Calu3 (cell line): Measurements from ENCODE around the gene P4HA3. TPM values are rescaled to one million over a fixed set of nuclear protein-coding genes. Genes with fewer than 3 reads are reported as not detected.
A peak's percentile ranks its signal among the peaks of the same experiment; 100 is the strongest.

Experiments
- BruUV-seq: library from RNA; stranded (reverse); fragments of 400-500 nt; replicated peaks from 2 replicates; lab custom pipeline; 2021; lab: Mats Ljungman, UMichigan
- CTCF ChIA-PET: fragments of 300-600 bp; sonication (Branson Sonifier 250); formaldehyde crosslinking; loops from one replicate; lab custom pipeline; 2022; ENCODE audit warnings: antibody characterized with exemption; lab: Charles Lee
- DNase-seq: peaks from one replicate; pipeline ENCODE4 v3.0.0; 2022
- H3K27ac Mint-ChIP-seq: one replicate; pipeline ENCODE4 v1.8.0; 2022; ENCODE audit warnings: mixed read lengths; ENCODE audit not compliant: unreplicated experiment
- H3K27me3 Mint-ChIP-seq: one replicate; pipeline ENCODE4 v1.8.0; 2022; ENCODE audit warnings: mixed read lengths; ENCODE audit not compliant: unreplicated experiment
- H3K36me3 Mint-ChIP-seq: one replicate; pipeline ENCODE4 v1.8.0; 2022; ENCODE audit warnings: mild to moderate bottlenecking, moderate library complexity, mixed read lengths; ENCODE audit not compliant: insufficient read depth, unreplicated experiment
- H3K4me1 Mint-ChIP-seq: one replicate; pipeline ENCODE4 v1.8.0; 2022; ENCODE audit warnings: mild to moderate bottlenecking, low read depth, mixed read lengths; ENCODE audit not compliant: unreplicated experiment
- H3K4me3 Mint-ChIP-seq: one replicate; pipeline ENCODE4 v1.8.0; 2022; ENCODE audit warnings: mild to moderate bottlenecking, low read depth, moderate library complexity, mixed read lengths; ENCODE audit not compliant: unreplicated experiment
- H3K9me3 Mint-ChIP-seq: one replicate; pipeline ENCODE4 v1.8.0; 2022; ENCODE audit warnings: low read depth, mixed read lengths; ENCODE audit not compliant: unreplicated experiment
- CTCF ChIP-seq: fragments of 200-600 bp; IDR thresholded peaks from one replicate; pipeline ENCODE4 v1.8.0; 2022; ENCODE audit warnings: antibody characterized with exemption; ENCODE audit not compliant: unreplicated experiment
- intact Hi-C: fragments of 100-400 bp; cut with micrococcal nuclease; formaldehyde crosslinking; loops from one replicate; pipeline ENCODE4 v1.10.0; 2022; ENCODE audit not compliant: unreplicated experiment
- total RNA-seq: library from RNA; stranded (reverse); gene quantifications from 2 replicates; pipeline ENCODE4 v1.2.3, GENCODE V29; 2022

Gene P4HA3
- total RNA-seq, 1 experiment from 2014 or later = not detected

- no peak overlapping the region for H3K27ac Mint-ChIP-seq
- no TSS peak for BruUV-seq
- TF ChIP-seq CTCF = no peak
- no peaks in the 10 kb centered on the region for H3K9me3 Mint-ChIP-seq
- H3K27me3 Mint-ChIP-seq = peaks cover 16% of the 10 kb centered on the region
- H3K4me3 Mint-ChIP-seq = no peak overlapping the region
- H3K4me1 Mint-ChIP-seq = no peaks in the 10 kb centered on the region
- CTCF ChIA-PET = no interaction called here
- intact Hi-C loops = no loop called here
- H3K36me3 Mint-ChIP-seq = no peaks in the 10 kb centered on the region
- DNase-seq = peak; percentile 7
These were observed 23.3 kb downstream of the P4HA3 start for GRCh38 chr11:74288161-74288560.

GRCh38 chr11:74284466-74284865, 27.0 kb downstream of the P4HA3 start:
- intact Hi-C loops = no loop called here
- Mint-ChIP-seq H3K9me3 (no peaks in the 10 kb centered on the region), H3K27ac (no peak overlapping the region), H3K36me3 (no peaks in the 10 kb centered on the region), H3K4me1 (no peaks in the 10 kb centered on the region), H3K27me3 (no peaks in the 10 kb centered on the region), H3K4me3 (no peak overlapping the region)
- no peak for DNase-seq
- CTCF ChIA-PET = interaction anchor here (0.6 kb wide), 1 partner anchor 546 kb away, joined by 3 read pairs; no protein-coding TSS in a partner anchor
- no TSS peak for BruUV-seq
- no peak for TF ChIP-seq CTCF

GRCh38 chr11:74283580-74284180, 27.8 kb downstream of the P4HA3 start:
- H3K9me3 Mint-ChIP-seq = no peaks in the 10 kb centered on the region
- DNase-seq = no peak

GRCh38 chr11:74282914-74283371, 28.5 kb downstream of the P4HA3 start:
- no peaks in the 10 kb centered on the region for H3K9me3 Mint-ChIP-seq
- intact Hi-C loops = no loop called here
- no peaks in the 10 kb centered on the region for H3K4me1 Mint-ChIP-seq
- CTCF ChIA-PET = interaction anchor here (0.6 kb wide), 1 partner anchor 210 kb away, joined by 3 read pairs; no protein-coding TSS in a partner anchor
- DNase-seq = no peak
- peaks cover 8% of the 10 kb centered on the region for H3K27me3 Mint-ChIP-seq
- no peak overlapping the region for H3K27ac Mint-ChIP-seq
- H3K36me3 Mint-ChIP-seq = no peaks in the 10 kb centered on the region
- TF ChIP-seq CTCF = no peak
- BruUV-seq = no TSS peak
- H3K4me3 Mint-ChIP-seq = no peak overlapping the region

More at GRCh38 chr11:74283580-74284180, 27.8 kb downstream of the P4HA3 start:
- Mint-ChIP-seq H3K4me3 (no peak overlapping the region), H3K27ac (no peak overlapping the region), H3K27me3 (peaks cover under 1% of the 10 kb centered on the region), H3K4me1 (no peaks in the 10 kb centered on the region), H3K36me3 (no peaks in the 10 kb centered on the region)
- CTCF ChIA-PET = interaction anchor here (0.6 kb wide), 1 partner anchor 209 kb away, joined by 3 read pairs; no protein-coding TSS in a partner anchor
- intact Hi-C loops = no loop called here
- no TSS peak for BruUV-seq
- no peak for TF ChIP-seq CTCF
